GM10266 (cell line): Measurements from ENCODE around the gene PHF13.

Source experiments
- DNase-seq: peaks from one replicate; pipeline ENCODE4 v3.0.0; 2012; ENCODE audit errors: extremely low spot score
- CTCF ChIP-seq: IDR thresholded peaks from 2 replicates; pipeline ENCODE4 v1.5.1; 2012; ENCODE audit warnings: mild to moderate bottlenecking, low read depth; ENCODE audit not compliant: control insufficient read depth, insufficient read depth; ENCODE audit errors: missing control alignments

The PHF13 gene

GRCh38 chr1:6588128-6588892, 25.2 kb upstream of the PHF13 start:
- no peak for DNase-seq
- no peak for TF ChIP-seq CTCF

GRCh38 chr1:6588893-6589520, 24.5 kb upstream of the PHF13 start:
- TF ChIP-seq CTCF: no peak
- no peak for DNase-seq

- no peak for TF ChIP-seq CTCF
- DNase-seq: no peak
Measured at GRCh38 chr1:6590046-6590445, 23.5 kb upstream of the PHF13 start.

- DNase-seq: no peak
Measured at GRCh38 chr1:6591222-6591621, 22.3 kb upstream of the PHF13 start.

GRCh38 chr1:6591644-6592043, 21.9 kb upstream of the PHF13 start:
- no peak for DNase-seq
- no peak for TF ChIP-seq CTCF

More at GRCh38 chr1:6591222-6591621, 22.3 kb upstream of the PHF13 start:
- TF ChIP-seq CTCF: no peak

- no peak for TF ChIP-seq CTCF
- DNase-seq: no peak
Measured at GRCh38 chr1:6592441-6592840, 21.1 kb upstream of the PHF13 start.
